Measurements from ENCODE around the gene FTCD.

- no peak for TF ChIP-seq EZH2 (IDR thresholded peaks at IDR 0.05; ENCODE audit: insufficient read depth, poor library complexity, severe bottlenecking)
- TF ChIP-seq EZH2phosphoT487 (IDR thresholded peaks at IDR 0.05; ENCODE audit: insufficient read depth, low read depth), result no peak
These were observed 13.4 kb upstream of the FTCD start for GRCh38 chr21:46168659-46169386.
